Measurements from ENCODE around the gene SLC22A31.

Gene SLC22A31

DNA sequence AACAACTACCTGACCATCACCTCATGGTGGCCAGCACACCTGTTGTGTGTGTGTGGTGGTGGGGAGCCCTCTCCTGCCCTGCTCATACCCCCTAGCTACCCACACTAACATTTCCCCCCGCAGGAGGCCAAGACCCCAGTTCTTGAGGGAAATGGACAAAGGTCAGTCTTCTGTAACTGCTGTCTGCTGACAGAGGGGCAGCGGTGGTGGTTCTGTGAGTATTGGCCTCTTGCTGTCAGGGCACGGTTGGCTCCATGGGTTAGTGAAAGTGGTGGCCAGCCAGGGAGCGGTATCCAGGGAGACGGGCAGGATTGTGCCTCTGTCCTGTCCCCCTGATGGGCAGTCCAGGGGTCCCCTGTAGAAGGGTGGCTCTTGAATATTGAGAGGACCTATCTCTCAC, 43.3 kb upstream of the SLC22A31 start:
- in situ Hi-C loops (cut with HindIII; ENCODE audit: low sequenced_read_pairs): no loop called here
- no peak overlapping the region for H3K4me3 ChIP-seq (ENCODE audit: low read depth, low read length)
- no peak for DNase-seq (ENCODE audit: low read depth)
- TF ChIP-seq, protein P1, sequence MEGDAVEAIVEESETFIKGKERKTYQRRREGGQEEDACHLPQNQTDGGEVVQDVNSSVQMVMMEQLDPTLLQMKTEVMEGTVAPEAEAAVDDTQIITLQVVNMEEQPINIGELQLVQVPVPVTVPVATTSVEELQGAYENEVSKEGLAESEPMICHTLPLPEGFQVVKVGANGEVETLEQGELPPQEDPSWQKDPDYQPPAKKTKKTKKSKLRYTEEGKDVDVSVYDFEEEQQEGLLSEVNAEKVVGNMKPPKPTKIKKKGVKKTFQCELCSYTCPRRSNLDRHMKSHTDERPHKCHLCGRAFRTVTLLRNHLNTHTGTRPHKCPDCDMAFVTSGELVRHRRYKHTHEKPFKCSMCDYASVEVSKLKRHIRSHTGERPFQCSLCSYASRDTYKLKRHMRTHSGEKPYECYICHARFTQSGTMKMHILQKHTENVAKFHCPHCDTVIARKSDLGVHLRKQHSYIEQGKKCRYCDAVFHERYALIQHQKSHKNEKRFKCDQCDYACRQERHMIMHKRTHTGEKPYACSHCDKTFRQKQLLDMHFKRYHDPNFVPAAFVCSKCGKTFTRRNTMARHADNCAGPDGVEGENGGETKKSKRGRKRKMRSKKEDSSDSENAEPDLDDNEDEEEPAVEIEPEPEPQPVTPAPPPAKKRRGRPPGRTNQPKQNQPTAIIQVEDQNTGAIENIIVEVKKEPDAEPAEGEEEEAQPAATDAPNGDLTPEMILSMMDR (IDR thresholded peaks at IDR 0.05; ENCODE audit: low read depth, low read length, missing control alignments): no peak

DNA sequence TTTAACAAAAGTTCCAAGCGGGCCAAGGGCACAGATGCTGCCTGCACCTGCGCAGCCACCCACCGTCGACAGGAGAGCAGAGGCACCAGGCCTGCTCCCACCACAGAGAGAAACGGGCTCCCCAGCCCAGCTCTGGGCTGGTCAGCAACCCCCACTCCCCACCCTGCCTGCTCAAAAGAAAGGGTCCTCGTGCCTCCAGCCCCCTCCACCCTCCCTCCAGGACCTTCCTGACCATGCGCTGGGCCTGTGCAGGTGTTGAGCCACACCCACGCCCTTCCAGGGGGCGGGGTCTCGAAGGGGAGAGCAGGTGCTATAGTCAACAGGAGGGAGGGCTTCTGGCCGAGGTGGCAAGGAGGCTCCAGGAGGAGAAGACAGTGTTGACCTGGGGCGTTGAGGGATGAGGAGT, 42.5 kb upstream of the SLC22A31 start:
- TF ChIP-seq, protein P1 (IDR thresholded peaks at IDR 0.05; ENCODE audit: low read depth, low read length, missing control alignments): no peak
- H3K4me3 ChIP-seq (ENCODE audit: low read depth, low read length): no peak overlapping the region
- in situ Hi-C loops (cut with HindIII; ENCODE audit: low sequenced_read_pairs): no loop called here
- no peak for DNase-seq (ENCODE audit: low read depth)

DNA sequence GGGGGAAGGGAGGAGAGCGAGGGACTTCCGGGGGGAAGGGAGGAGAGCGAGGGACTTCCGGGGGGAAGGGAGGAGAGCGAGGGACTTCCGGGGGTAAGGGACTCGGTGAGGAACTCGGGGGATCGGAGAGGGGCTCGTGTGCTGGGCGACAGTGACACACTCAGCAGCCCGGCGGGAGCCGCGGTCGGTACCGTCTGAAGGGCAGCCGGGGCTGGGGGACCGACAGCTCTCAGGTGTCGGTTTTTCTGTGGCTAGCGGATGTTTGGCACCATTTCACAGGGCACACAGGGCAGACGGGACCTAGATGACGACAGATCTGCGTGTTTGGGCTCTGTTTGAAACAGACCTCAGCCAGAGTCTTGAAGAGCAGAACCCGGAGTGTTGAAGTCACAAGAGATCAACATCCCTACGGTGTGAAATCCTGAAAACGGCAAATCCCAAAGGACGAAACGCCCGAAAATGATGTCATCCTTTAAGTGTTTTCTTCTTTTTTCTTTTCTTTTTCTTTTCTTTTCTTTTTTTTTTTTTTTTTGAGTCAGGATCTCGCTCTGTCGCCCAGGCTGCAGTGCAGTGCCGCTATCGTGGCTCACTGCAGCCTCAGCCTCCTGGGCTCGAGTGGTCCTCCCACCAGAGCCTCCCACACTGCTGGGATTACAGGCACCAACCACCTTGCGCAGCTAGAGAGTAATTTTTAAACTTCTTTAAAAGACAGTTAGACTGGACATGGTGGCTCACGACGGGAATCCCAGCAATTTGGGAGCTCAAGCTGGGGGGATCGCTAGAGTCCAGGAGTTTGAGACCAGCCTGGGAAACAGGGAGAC, 41.1 kb upstream of the SLC22A31 start:
- H3K4me3 ChIP-seq (ENCODE audit: low read depth, low read length): peak overlapping the region; percentile 88
- in situ Hi-C loops (cut with HindIII; ENCODE audit: low sequenced_read_pairs): no loop called here
- DNase-seq (ENCODE audit: low read depth): peak; percentile 48
- TF ChIP-seq, protein P1 (IDR thresholded peaks at IDR 0.05; ENCODE audit: low read depth, low read length, missing control alignments): no peak

DNA sequence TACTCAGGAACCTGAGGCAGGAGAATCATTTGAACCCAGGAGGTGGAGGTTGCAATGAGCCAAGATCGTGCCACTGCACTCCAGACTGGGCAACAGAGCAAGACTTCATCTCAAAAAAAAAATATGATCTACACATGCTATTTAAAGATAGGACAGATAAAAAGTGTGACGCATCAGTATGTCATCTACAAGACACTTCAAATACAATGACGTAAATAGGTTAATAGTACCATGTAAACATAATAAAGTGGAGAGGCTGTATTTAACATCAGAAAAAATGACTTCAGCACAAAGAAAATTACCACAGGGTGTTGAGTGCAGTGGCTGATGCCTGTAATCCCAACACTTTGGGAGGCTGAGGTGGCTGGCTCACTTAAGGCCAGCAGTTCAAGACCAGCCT, 37.4 kb upstream of the SLC22A31 start:
- in situ Hi-C loops (cut with HindIII; ENCODE audit: low sequenced_read_pairs): no loop called here
- no peak for DNase-seq (ENCODE audit: low read depth)
- H3K4me3 ChIP-seq (ENCODE audit: low read depth, low read length): no peak overlapping the region
- TF ChIP-seq, protein P1 (IDR thresholded peaks at IDR 0.05; ENCODE audit: low read depth, low read length, missing control alignments): no peak

DNA sequence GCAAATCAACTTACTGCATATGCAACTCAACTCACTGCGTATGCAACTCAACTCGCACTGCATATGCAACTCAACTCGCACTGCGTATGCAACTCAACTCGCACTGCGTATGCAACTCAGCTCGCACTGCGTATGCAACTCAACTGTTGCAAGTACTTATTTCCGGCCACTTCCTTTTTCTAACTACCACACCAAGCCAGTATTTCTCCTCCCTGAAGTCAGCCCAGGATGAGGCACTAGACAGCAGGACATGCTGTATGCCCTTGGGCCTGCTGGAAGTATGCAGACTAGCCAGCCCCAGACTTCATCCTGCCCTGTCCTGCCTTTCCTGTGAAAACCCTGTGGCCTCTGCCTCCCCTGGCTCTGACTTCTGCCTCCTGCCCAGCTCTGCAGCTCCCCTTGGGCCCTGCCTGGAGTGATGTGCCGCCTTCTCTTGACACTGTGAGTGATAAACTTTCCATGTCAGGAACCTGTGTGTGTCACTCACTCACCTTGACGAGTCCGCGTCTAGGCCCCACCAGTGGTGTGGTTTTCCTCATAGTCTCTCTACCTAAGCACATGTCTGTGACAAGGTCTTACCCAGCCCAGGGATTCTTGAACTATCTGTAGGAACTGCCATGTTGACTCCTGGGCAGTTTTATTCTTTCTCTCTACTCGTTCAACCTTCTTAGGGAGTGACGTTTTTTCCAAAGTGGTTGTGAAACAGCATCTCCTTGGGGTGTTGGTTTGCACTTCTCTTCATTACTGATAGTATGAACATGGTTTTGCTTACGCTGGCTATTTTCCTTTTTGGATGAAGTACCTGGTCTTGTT, 33.5 kb upstream of the SLC22A31 start:
- in situ Hi-C loops (cut with HindIII; ENCODE audit: low sequenced_read_pairs): no loop called here
- no peak for DNase-seq (ENCODE audit: low read depth)
- TF ChIP-seq, protein P1 (IDR thresholded peaks at IDR 0.05; ENCODE audit: low read depth, low read length, missing control alignments): no peak
- H3K4me3 ChIP-seq (ENCODE audit: low read depth, low read length): no peak overlapping the region

DNA sequence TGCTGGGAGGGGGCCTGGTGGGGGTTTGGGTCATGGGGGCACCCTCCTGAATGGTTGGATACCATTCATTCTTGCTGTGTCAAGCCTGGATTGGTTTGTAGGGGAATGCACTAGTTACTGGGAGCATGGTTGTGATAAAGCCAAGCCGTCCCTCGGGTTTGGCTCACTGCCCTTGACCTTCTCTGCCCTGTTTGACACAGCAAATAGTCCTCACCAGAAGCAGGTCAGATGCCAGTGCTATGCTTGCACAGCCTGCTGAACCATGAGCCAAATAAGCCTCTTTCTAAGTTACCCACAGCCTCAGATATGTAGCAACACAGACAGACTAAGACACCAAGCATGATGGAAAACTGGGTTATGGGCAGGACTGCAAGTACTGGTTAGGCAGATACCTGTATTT, 31.8 kb upstream of the SLC22A31 start:
- in situ Hi-C loops (cut with HindIII; ENCODE audit: low sequenced_read_pairs): no loop called here
- DNase-seq (ENCODE audit: low read depth): no peak
- TF ChIP-seq, protein P1 (IDR thresholded peaks at IDR 0.05; ENCODE audit: low read depth, low read length, missing control alignments): no peak
- H3K4me3 ChIP-seq (ENCODE audit: low read depth, low read length): no peak overlapping the region

Measured in astrocyte of the cerebellum (primary cell).